H1 (cell line): Measurements from ENCODE around the gene AK2. TPM values are rescaled to one million over a fixed set of nuclear protein-coding genes. Genes with fewer than 3 reads are reported as not detected.

Experiments used
- CTCF ChIA-PET: fragments of 300-600 bp; sonication (Branson Sonifier 250); formaldehyde crosslinking; loops from one replicate; lab custom pipeline; 2021; ENCODE audit not compliant: partially characterized antibody; lab: Charles Lee
- POLR2A ChIA-PET: fragments of 300-600 bp; sonication (Branson Sonifier 250); formaldehyde crosslinking; loops from one replicate; lab custom pipeline; 2021; ENCODE audit warnings: inconsistent platforms; ENCODE audit not compliant: partially characterized antibody; lab: Charles Lee
- DNase-seq, 2 experiments: peaks; one replicate each; pipeline versions ENCODE4 v3.0.0 to v3.0.0-alpha.2; 2010 to 2022; ENCODE audit warnings: low spot score in 2 of 2, low read depth in 1 of 2, mixed read lengths in 1 of 2
- FAIRE-seq: peaks from 2 replicates; lab custom pipeline; 2011; peaks lifted over from hg19 to GRCh38; lab: Jason Lieb, UNC
- H2AFZ ChIP-seq: 2 replicates; pipeline ENCODE4 v1.8.1; 2012; ENCODE audit warnings: low read length, inconsistent platforms
- H2AK5ac ChIP-seq: 2 replicates; pipeline ENCODE4 v1.6.1; 2013; ENCODE audit warnings: low read depth, low read length
- H2BK120ac ChIP-seq: replicated peaks from 2 replicates; pipeline ENCODE3; 2013; ENCODE audit warnings: low read depth, low read length, inconsistent platforms
- H2BK12ac ChIP-seq: 2 replicates; pipeline ENCODE4 v1.6.1; 2013; ENCODE audit warnings: low read depth, low read length
- H2BK15ac ChIP-seq: 2 replicates; pipeline ENCODE4 v1.6.1; 2013; ENCODE audit warnings: low read length
- H2BK20ac ChIP-seq: 2 replicates; pipeline ENCODE4 v1.6.1; 2013; ENCODE audit warnings: low read length
- H2BK5ac ChIP-seq: 2 replicates; pipeline ENCODE4 v1.6.1; 2013; ENCODE audit warnings: low read depth, low read length
- H3K14ac ChIP-seq: 2 replicates; pipeline ENCODE4 v1.6.1; 2013; ENCODE audit warnings: inconsistent platforms; ENCODE audit not compliant: insufficient read length
- H3K18ac ChIP-seq: 2 replicates; pipeline ENCODE4 v1.6.1; 2013; ENCODE audit warnings: low read length; ENCODE audit errors: extremely low read depth
- H3K23ac ChIP-seq: 2 replicates; pipeline ENCODE4 v1.6.1; 2013; ENCODE audit warnings: inconsistent platforms; ENCODE audit not compliant: insufficient read length
- H3K23me2 ChIP-seq: 2 replicates; pipeline ENCODE4 v1.6.1; 2013; ENCODE audit warnings: low read depth, low read length
- H3K27ac ChIP-seq: 2 replicates; pipeline ENCODE4 v1.6.1; 2011; ENCODE audit warnings: low read depth, low read length, inconsistent platforms
- H3K27me3 ChIP-seq, 4 experiments: replicated peaks in 1 of 4; 1 replicate in 1 of 4; 2 replicates in 3 of 4; pipeline versions ENCODE4 v1.6.1 to v1.8.1; 2011 to 2013; ENCODE audit warnings: low read length in 3 of 4, mild to moderate bottlenecking in 3 of 4, inconsistent platforms in 2 of 4, mixed read lengths in 2 of 4, moderate library complexity in 1 of 4; ENCODE audit not compliant: control insufficient read depth in 3 of 4, insufficient read depth in 3 of 4; ENCODE audit errors: extremely low read depth in 1 of 4
- H3K36me3 ChIP-seq, 4 experiments: 2 replicates each; pipeline versions ENCODE4 v1.6.1 to v1.8.1; 2011 to 2013; ENCODE audit warnings: mild to moderate bottlenecking in 4 of 4, low read length in 3 of 4, moderate library complexity in 2 of 4, control low read depth in 1 of 4, inconsistent platforms in 1 of 4; ENCODE audit not compliant: insufficient read depth in 4 of 4, control insufficient read depth in 2 of 4
- H3K4ac ChIP-seq: replicated peaks from 2 replicates; pipeline ENCODE3; 2013; ENCODE audit warnings: low read length, low read depth, mixed read lengths, inconsistent platforms; ENCODE audit not compliant: insufficient read length
- H3K4me1 ChIP-seq, 4 experiments: replicated peaks in 1 of 4; 1 replicate in 1 of 4; 2 replicates in 3 of 4; pipeline versions ENCODE4 v1.6.1 to v1.8.1; 2011 to 2013; ENCODE audit warnings: low read length in 3 of 4, inconsistent platforms in 2 of 4, mixed read lengths in 1 of 4; ENCODE audit not compliant: insufficient read depth in 4 of 4, control insufficient read depth in 3 of 4
- H3K4me2 ChIP-seq, 2 experiments: 2 replicates each; pipeline versions ENCODE4 v1.6.1 to v1.8.1; 2011 to 2013; ENCODE audit warnings: low read depth in 2 of 2, low read length in 2 of 2, control low read depth in 1 of 2, inconsistent platforms in 1 of 2, mild to moderate bottlenecking in 1 of 2; ENCODE audit not compliant: insufficient read depth in 1 of 2
- H3K4me3 ChIP-seq, 4 experiments: fragments of 200-600, 300-600 bp in 1 of 4; sonication (generic), shearing (Covaris generic), sonication (Bioruptor Twin) in 1 of 4; 2 replicates each; pipeline versions ENCODE4 v1.5.1 to v1.8.1; 2011 to 2016; ENCODE audit warnings: low read length in 4 of 4, low read depth in 3 of 4, control low read depth in 2 of 4, inconsistent platforms in 2 of 4, mild to moderate bottlenecking in 2 of 4, mixed read lengths in 1 of 4, moderate library complexity in 1 of 4; ENCODE audit not compliant: insufficient read depth in 2 of 4; ENCODE audit errors: extremely low read depth in 1 of 4
- H3K56ac ChIP-seq: replicated peaks from 2 replicates; pipeline ENCODE3; 2013; ENCODE audit warnings: low read depth, mild to moderate bottlenecking, mixed read lengths, low read length, inconsistent platforms; ENCODE audit not compliant: insufficient read length
- H3K79me1 ChIP-seq: 2 replicates; pipeline ENCODE4 v1.6.1; 2013; ENCODE audit warnings: low read depth, low read length, control low read depth
- H3K79me2 ChIP-seq, 2 experiments: 2 replicates each; pipeline versions ENCODE4 v1.6.1 to v1.8.1; 2012 to 2013; ENCODE audit warnings: low read length in 2 of 2, mild to moderate bottlenecking in 2 of 2, inconsistent platforms in 1 of 2; ENCODE audit not compliant: insufficient read depth in 2 of 2, control insufficient read depth in 1 of 2
- H3K9ac ChIP-seq, 4 experiments: replicated peaks in 1 of 4; 1 replicate in 1 of 4; 2 replicates in 3 of 4; pipeline versions ENCODE4 v1.6.1 to v1.8.1; 2011 to 2013; ENCODE audit warnings: low read depth in 3 of 4, low read length in 3 of 4, control low read depth in 2 of 4, mild to moderate bottlenecking in 2 of 4, moderate library complexity in 2 of 4, inconsistent platforms in 1 of 4; ENCODE audit errors: extremely low read depth in 1 of 4
- H3K9me3 ChIP-seq, 2 experiments: 2 replicates each; pipeline versions ENCODE4 v1.6.1 to v1.8.1; 2012 to 2013; ENCODE audit warnings: mild to moderate bottlenecking in 2 of 2, moderate library complexity in 2 of 2, control low read depth in 1 of 2, inconsistent platforms in 1 of 2, low read depth in 1 of 2, low read length in 1 of 2, mixed read lengths in 1 of 2; ENCODE audit not compliant: insufficient read depth in 2 of 2
- H4K20me1 ChIP-seq, 2 experiments: replicated peaks in 1 of 2; 2 replicates each; pipeline versions ENCODE3 to v1.8.1; 2011 to 2013; ENCODE audit warnings: inconsistent platforms in 2 of 2, low read length in 2 of 2, mild to moderate bottlenecking in 1 of 2; ENCODE audit not compliant: insufficient read depth in 2 of 2, control insufficient read depth in 1 of 2
- H4K5ac ChIP-seq: 2 replicates; pipeline ENCODE4 v1.6.1; 2013; ENCODE audit warnings: low read length, low read depth, mixed read lengths, inconsistent platforms; ENCODE audit not compliant: insufficient read length
- H4K8ac ChIP-seq: 2 replicates; pipeline ENCODE4 v1.8.0; 2013; ENCODE audit warnings: mild to moderate bottlenecking, moderate library complexity, low read length, inconsistent platforms; ENCODE audit not compliant: insufficient read depth; ENCODE audit errors: extremely low read depth
- H4K91ac ChIP-seq: replicated peaks from 2 replicates; pipeline ENCODE3; 2013; ENCODE audit warnings: low read length, mixed read lengths, inconsistent platforms; ENCODE audit not compliant: insufficient read length
- ATF3 ChIP-seq: IDR thresholded peaks from 2 replicates; pipeline ENCODE4 v1.6.1; 2011; ENCODE audit warnings: low read depth, mild to moderate bottlenecking, low read length; ENCODE audit not compliant: insufficient read depth
- BACH1 ChIP-seq: IDR thresholded peaks from 2 replicates; pipeline ENCODE4 v1.6.1; 2012; ENCODE audit warnings: low read length, improper control_type of control experiment
- E2F6 ChIP-seq: IDR thresholded peaks from 2 replicates; pipeline ENCODE4 v1.6.1; 2012; ENCODE audit warnings: inconsistent platforms
- EP300 ChIP-seq, 2 experiments: IDR thresholded peaks; 1 replicate in 1 of 2; 2 replicates in 1 of 2; pipeline ENCODE4 v1.6.1; 2011 to 2012; ENCODE audit warnings: low read depth in 2 of 2, low read length in 2 of 2, mild to moderate bottlenecking in 2 of 2, borderline replicate concordance in 1 of 2, inconsistent platforms in 1 of 2, moderate library complexity in 1 of 2
- FOSL1 ChIP-seq: IDR thresholded peaks from 2 replicates; pipeline ENCODE4 v1.6.1; 2011; ENCODE audit warnings: mild to moderate bottlenecking, low read depth, low read length, moderate library complexity; ENCODE audit not compliant: insufficient read depth
- HDAC2 ChIP-seq, 2 experiments: fragments of 300-600 bp in 1 of 2; sonication (generic) in 1 of 2; IDR thresholded peaks; 2 replicates each; pipeline ENCODE4 v1.6.1; 2011 to 2012; ENCODE audit warnings: low read depth in 2 of 2, low read length in 2 of 2, mild to moderate bottlenecking in 2 of 2, moderate library complexity in 2 of 2, borderline replicate concordance in 1 of 2, inconsistent platforms in 1 of 2
- JUND ChIP-seq: IDR thresholded peaks from 2 replicates; pipeline ENCODE4 v1.6.1; 2011; ENCODE audit warnings: mild to moderate bottlenecking, improper control_type of control experiment, low read length
- MAX ChIP-seq: IDR thresholded peaks from 2 replicates; pipeline ENCODE4 v1.6.1; 2012; ENCODE audit warnings: inconsistent platforms
- POLR2A ChIP-seq, 2 experiments: IDR thresholded peaks; 1 replicate in 1 of 2; 2 replicates in 1 of 2; pipeline ENCODE4 v1.6.1; 2011; ENCODE audit warnings: low read depth in 2 of 2, low read length in 2 of 2, mild to moderate bottlenecking in 2 of 2; ENCODE audit errors: control extremely low read depth in 1 of 2
- RNF2 ChIP-seq: fragments of 200-900, 300-1000 bp; sonication (generic); IDR thresholded peaks from 2 replicates; pipeline ENCODE4 v1.7.1; 2016; ENCODE audit warnings: borderline replicate concordance, low read depth, mild to moderate bottlenecking, antibody characterized with exemption, low read length; ENCODE audit not compliant: poor library complexity, severe bottlenecking; ENCODE audit errors: missing control alignments
- YY1 ChIP-seq: IDR thresholded peaks from 2 replicates; pipeline ENCODE4 v1.6.1; 2011; ENCODE audit warnings: low read depth, mild to moderate bottlenecking, low read length
- whole genome bisulfite sequencing, 2 experiments: shearing (Covaris generic) in 1 of 2; methylation state at CpG; one replicate each; pipeline versions ENCODE4 v1.1.6 to v1.1.7; 2013 to 2015; ENCODE audit warnings: low lambda C conversion rate in 2 of 2, mixed read lengths in 2 of 2, inconsistent platforms in 1 of 2, low coverage in 1 of 2, missing lambda C conversion rate in 1 of 2; ENCODE audit not compliant: insufficient replicate concordance in 2 of 2, insufficient coverage in 1 of 2, insufficient read length in 1 of 2; ENCODE audit errors: extremely low coverage in 1 of 2, missing lambda C conversion rate in 1 of 2; 5-methylcytosine and 5-hydroxymethylcytosine counted together
- polyA plus RNA-seq, 7 experiments: library from polyadenylated mRNA; depleted of rRNA in 3 of 7; stranded (reverse) in 5 of 7; unstranded in 2 of 7; fragments of >200 nt in 5 of 7; fragments of 200-250 nt in 2 of 7; gene quantifications; 1 replicate in 5 of 7; 2 replicates in 1 of 7; 4 replicates in 1 of 7; pipeline versions ENCODE4 v1.2.1 to v1.2.3, GENCODE V29; 2011 to 2013; ENCODE audit warnings: missing spikeins in 2 of 7, mixed read lengths in 2 of 7
- total RNA-seq: library from RNA; stranded (reverse); fragmentation: NEBNext Ultra II Directional; extraction: Animal tissue kit (Norgen Biotek cat#: 25700); gene quantifications from 2 replicates; pipeline ENCODE4 v1.2.1, GENCODE V29; 2021

AK2 gene
- total and polyA plus RNA-seq, 2 of the 8 experiments (the other 6 are each of a cell fraction or from before 2014, with no cell fraction given) = 92.3 to 137 TPM

GRCh38 chr1:33025180-33025569, 11.5 kb downstream of the AK2 start:
- WGBS, 2 experiments = 67% methylated on average over 1 of the region's 1 CpG; no CpG with 5 or more reads in 1 of the 2 experiments
- H3K9ac ChIP-seq = no peak overlapping the region
- H3K36me3 ChIP-seq = peaks cover 4 to 36% (median 21%) of the 10 kb centered on the region in 4 experiments; a peak in 7 of 8 replicates
- no peak overlapping the region for H4K8ac ChIP-seq
- ChIA-PET POLR2A (interaction anchor here (1.1 to 2.2 kb wide), 6 partner anchors 9 to 60 kb away, joined by 3 to 12 read pairs (median 4); no protein-coding TSS in a partner anchor), CTCF (interaction anchor here (0.6 to 3.2 kb wide), 9 partner anchors 9 to 223 kb away, joined by 3 to 12 read pairs (median 4); no protein-coding TSS in a partner anchor)
- FAIRE-seq (no peak), DNase-seq (no peak)
- no peak overlapping the region for H4K91ac ChIP-seq
- no peak overlapping the region for H3K23ac ChIP-seq
- H3K56ac ChIP-seq = no peak overlapping the region
- H2AK5ac ChIP-seq = no peak overlapping the region
- H2BK20ac ChIP-seq = no peak overlapping the region
- H3K27me3 ChIP-seq = no peaks in the 10 kb centered on the region
- no peak overlapping the region for H3K14ac ChIP-seq
- no peak overlapping the region for H2BK120ac ChIP-seq
- no peaks in the 10 kb centered on the region for H3K9me3 ChIP-seq
- H2AFZ ChIP-seq = no peak overlapping the region
- H2BK5ac ChIP-seq = no peak overlapping the region
- no peaks in the 10 kb centered on the region for H3K23me2 ChIP-seq
- H3K18ac ChIP-seq = no peak overlapping the region
- H4K20me1 ChIP-seq = peaks cover 5 to 11% of the 10 kb centered on the region in 2 experiments
- no peak overlapping the region for H3K27ac ChIP-seq
- H2BK15ac ChIP-seq = no peak overlapping the region
- H3K79me2 ChIP-seq = peaks cover 6 to 46% of the 10 kb centered on the region in 2 experiments; a peak in 3 of 4 replicates
- no peak overlapping the region for H3K4me3 ChIP-seq
- H3K4me2 ChIP-seq = no peak overlapping the region
- H3K4ac ChIP-seq = no peak overlapping the region
- peaks cover 7% of the 10 kb centered on the region for H3K79me1 ChIP-seq
- peaks cover 0 to 3% (median 0%) of the 10 kb centered on the region in 4 experiments; a peak in 4 of 7 replicates for H3K4me1 ChIP-seq
- H2BK12ac ChIP-seq = no peak overlapping the region
- H4K5ac ChIP-seq = no peak overlapping the region
- TF ChIP-seq MAX (no peak), RNF2 (no peak), JUND (no peak), EP300 (IDR thresholded peaks at IDR 0.05; ENCODE audit: borderline replicate concordance in 1 of 2, low read depth in 2 of 2, low read length in 2 of 2) (no peak), E2F6 (no peak), HDAC2 (IDR thresholded peaks at IDR 0.05; ENCODE audit: borderline replicate concordance in 1 of 2, low read depth in 2 of 2, low read length in 2 of 2) (no peak), FOSL1 (no peak), ATF3 (no peak), POLR2A (IDR thresholded peaks at IDR 0.05; ENCODE audit: control extremely low read depth in 1 of 2, low read depth in 2 of 2, low read length in 2 of 2) (no peak), YY1 (no peak), BACH1 (no peak)
